Gastrocnemius medialis (tissue), 4 donors: Measurements from ENCODE around the gene EGR4. TPM values are rescaled to one million over a fixed set of nuclear protein-coding genes. Genes with fewer than 3 reads are reported as not detected.

ENCODE experiments used
- ATAC-seq, 2 donors: fragments of 150-250 bp; one replicate each; pipeline ENCODE4 v1.9.1; 2016
- DNase-seq, 2 donors: peaks; one replicate each; pipeline ENCODE4 v3.0.0-alpha.2; 2019
- H3K27ac ChIP-seq, 4 donors: fragments of 200-600 bp; sonication (generic); 1 replicate in 1 of 4; 2 replicates in 3 of 4; pipeline ENCODE4 v1.5.1; 2016 to 2018; ENCODE audit warnings: mild to moderate bottlenecking in 2 of 4, moderate library complexity in 1 of 4
- H3K27me3 ChIP-seq, 3 donors: fragments of 200-600 bp; sonication (generic) in 2 of 3; 1 replicate in 1 of 3; 2 replicates in 2 of 3; pipeline versions ENCODE4 v1.5.1 to v1.6.0; 2016 to 2019; ENCODE audit warnings: mild to moderate bottlenecking in 1 of 3, moderate library complexity in 1 of 3
- H3K36me3 ChIP-seq, 2 donors: fragments of 200-600 bp; sonication (generic) in 1 of 2; one replicate each; pipeline ENCODE4 v1.5.1; 2017 to 2018
- H3K4me1 ChIP-seq, 2 donors: fragments of 200-600 bp; sonication (generic) in 1 of 2; one replicate each; pipeline ENCODE4 v1.5.1; 2016 to 2017; ENCODE audit warnings: mild to moderate bottlenecking in 2 of 2
- H3K4me3 ChIP-seq, 4 donors: fragments of 200-600 bp; sonication (generic) in 3 of 4; 1 replicate in 1 of 4; 2 replicates in 3 of 4; pipeline ENCODE4 v1.5.1; 2016 to 2019; ENCODE audit warnings: mild to moderate bottlenecking in 2 of 4
- H3K9me3 ChIP-seq, 3 donors: fragments of 200-600 bp; sonication (generic) in 2 of 3; 1 replicate in 1 of 3; 2 replicates in 2 of 3; pipeline ENCODE4 v1.5.1; 2016 to 2019
- POLR2A ChIP-seq, 2 donors: fragments of 450-650 bp; IDR thresholded peaks; one replicate each; pipeline ENCODE4 v1.6.1; 2017; ENCODE audit warnings: antibody characterized with exemption in 2 of 2, mild to moderate bottlenecking in 2 of 2, moderate library complexity in 2 of 2
- in situ Hi-C, 4 donors: fragments of 200-750 bp; cut with MboI; loops; one replicate each; pipeline versions ENCODE4 v1.15.0 to v1.8.0; 2017; ENCODE audit warnings: low sequenced_read_pairs in 4 of 4
- intact Hi-C: fragments of 100-400 bp; cut with DNase I; formaldehyde crosslinking; loops from one replicate; pipeline ENCODE4 v1.15.1; 2023; ENCODE audit warnings: low total_unique reads
- total RNA-seq, 4 donors: library from RNA; depleted of rRNA; stranded (reverse); fragments of >200 nt; gene quantifications; one replicate each; pipeline versions ENCODE4 v1.1.0 to v1.2.3, GENCODE V29; 2016
- TF ChIP-seq, protein P1 (sequence below), 5 experiments: fragments of 450-650 bp in 3 of 5; fragments of 200-600 bp in 2 of 5; sonication (generic) in 2 of 5; IDR thresholded peaks in 4 of 5; conservative IDR thresholded peaks in 1 of 5; 1 replicate in 4 of 5; 2 replicates in 1 of 5; pipeline ENCODE4 v1.5.1; 2016 to 2019; ENCODE audit warnings: antibody characterized with exemption in 5 of 5, mild to moderate bottlenecking in 3 of 5, moderate library complexity in 3 of 5

The EGR4 gene
- total RNA-seq, 4 donors from 2014 or later, result not detected

DNA sequence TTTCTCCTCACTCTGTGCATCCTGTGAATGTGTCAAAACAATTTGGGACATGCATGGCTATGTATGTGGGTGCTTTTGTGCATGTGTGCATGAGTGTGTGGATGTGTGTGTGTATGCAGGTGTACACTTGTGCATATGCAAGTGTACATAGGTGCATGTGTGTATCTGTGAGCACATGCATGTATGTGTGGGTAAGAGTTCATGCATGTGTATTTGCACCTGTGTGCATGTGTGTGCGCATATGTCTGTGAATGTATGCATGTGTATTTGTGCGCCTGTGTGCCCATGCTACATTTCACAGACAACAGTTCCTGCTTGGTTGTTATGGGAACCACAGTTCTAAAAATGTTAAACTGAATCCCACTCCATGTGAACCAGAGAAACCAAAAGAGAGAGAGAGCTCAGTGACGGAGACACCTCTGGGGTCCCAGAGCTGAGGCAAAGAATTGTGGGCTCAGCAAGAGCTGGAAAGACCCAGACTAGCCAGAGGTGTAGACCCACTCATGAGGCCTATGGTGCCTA is 7.2 kb downstream of the EGR4 start:
- no peak for DNase-seq
- no peak for TF ChIP-seq POLR2A (IDR thresholded peaks at IDR 0.05)
- TF ChIP-seq, protein P1, sequence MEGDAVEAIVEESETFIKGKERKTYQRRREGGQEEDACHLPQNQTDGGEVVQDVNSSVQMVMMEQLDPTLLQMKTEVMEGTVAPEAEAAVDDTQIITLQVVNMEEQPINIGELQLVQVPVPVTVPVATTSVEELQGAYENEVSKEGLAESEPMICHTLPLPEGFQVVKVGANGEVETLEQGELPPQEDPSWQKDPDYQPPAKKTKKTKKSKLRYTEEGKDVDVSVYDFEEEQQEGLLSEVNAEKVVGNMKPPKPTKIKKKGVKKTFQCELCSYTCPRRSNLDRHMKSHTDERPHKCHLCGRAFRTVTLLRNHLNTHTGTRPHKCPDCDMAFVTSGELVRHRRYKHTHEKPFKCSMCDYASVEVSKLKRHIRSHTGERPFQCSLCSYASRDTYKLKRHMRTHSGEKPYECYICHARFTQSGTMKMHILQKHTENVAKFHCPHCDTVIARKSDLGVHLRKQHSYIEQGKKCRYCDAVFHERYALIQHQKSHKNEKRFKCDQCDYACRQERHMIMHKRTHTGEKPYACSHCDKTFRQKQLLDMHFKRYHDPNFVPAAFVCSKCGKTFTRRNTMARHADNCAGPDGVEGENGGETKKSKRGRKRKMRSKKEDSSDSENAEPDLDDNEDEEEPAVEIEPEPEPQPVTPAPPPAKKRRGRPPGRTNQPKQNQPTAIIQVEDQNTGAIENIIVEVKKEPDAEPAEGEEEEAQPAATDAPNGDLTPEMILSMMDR (IDR thresholded peaks at IDR 0.05 in 4 of 5, conservative IDR thresholded peaks at IDR 0.05 in 1 of 5), result no peak
- ATAC-seq, result no peak
- H3K27me3 ChIP-seq, result peaks cover 38 to 53% (median 48%) of the 10 kb centered on the region in 3 donors
- H3K4me1 ChIP-seq, result peaks cover 9% of the 10 kb centered on the region in 2 donors
- no peaks in the 10 kb centered on the region for H3K36me3 ChIP-seq
- H3K4me3 ChIP-seq, result no peak overlapping the region
- no peaks in the 10 kb centered on the region for H3K9me3 ChIP-seq
- H3K27ac ChIP-seq, result no peak overlapping the region
- intact Hi-C loops (no loop called here), in situ Hi-C loops (no loop called here)

DNA sequence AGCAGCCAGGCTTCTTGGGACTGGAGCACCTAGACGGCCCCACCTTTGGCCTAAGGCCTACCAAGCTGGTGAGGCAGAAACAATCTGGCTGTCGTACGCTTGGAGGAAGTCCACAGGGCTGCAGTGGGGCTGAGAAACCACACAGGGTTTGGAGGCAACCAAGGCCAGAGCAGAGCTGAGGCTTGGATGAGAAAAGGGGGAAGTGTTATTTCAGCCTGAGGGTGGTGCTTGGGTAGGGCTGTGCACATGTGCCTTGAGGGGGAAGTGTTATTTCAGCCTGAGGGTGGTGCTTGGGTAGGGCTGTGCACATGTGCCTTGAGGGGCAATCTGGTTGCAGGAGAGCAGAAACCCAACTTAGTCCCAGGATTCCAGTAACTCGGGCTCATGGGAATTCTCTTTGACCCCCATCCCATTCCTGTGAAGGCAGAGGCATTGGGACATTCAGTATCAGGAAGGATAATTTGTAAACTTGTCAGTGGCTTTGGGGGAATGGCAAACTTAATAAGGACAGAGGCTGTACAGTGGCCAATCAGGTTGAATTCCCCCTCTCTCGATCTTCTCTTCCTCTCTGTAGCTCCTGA is 8.1 kb downstream of the EGR4 start:
- no peak for DNase-seq
- intact Hi-C loops (no loop called here), in situ Hi-C loops (no loop called here)
- Histone ChIP-seq H3K27me3 (peaks cover 29 to 44% (median 39%) of the 10 kb centered on the region in 3 donors), H3K4me3 (peak overlapping the region in 3 of 4 donors; percentile 54 to 65 (median 58)), H3K9me3 (no peaks in the 10 kb centered on the region), H3K4me1 (peaks cover 9% of the 10 kb centered on the region in 2 donors), H3K36me3 (no peaks in the 10 kb centered on the region), H3K27ac (no peak overlapping the region)
- ATAC-seq, result no peak
- no peak for TF ChIP-seq POLR2A (IDR thresholded peaks at IDR 0.05)
- TF ChIP-seq, protein P1 (IDR thresholded peaks at IDR 0.05 in 4 of 5, conservative IDR thresholded peaks at IDR 0.05 in 1 of 5), result no peak

DNA sequence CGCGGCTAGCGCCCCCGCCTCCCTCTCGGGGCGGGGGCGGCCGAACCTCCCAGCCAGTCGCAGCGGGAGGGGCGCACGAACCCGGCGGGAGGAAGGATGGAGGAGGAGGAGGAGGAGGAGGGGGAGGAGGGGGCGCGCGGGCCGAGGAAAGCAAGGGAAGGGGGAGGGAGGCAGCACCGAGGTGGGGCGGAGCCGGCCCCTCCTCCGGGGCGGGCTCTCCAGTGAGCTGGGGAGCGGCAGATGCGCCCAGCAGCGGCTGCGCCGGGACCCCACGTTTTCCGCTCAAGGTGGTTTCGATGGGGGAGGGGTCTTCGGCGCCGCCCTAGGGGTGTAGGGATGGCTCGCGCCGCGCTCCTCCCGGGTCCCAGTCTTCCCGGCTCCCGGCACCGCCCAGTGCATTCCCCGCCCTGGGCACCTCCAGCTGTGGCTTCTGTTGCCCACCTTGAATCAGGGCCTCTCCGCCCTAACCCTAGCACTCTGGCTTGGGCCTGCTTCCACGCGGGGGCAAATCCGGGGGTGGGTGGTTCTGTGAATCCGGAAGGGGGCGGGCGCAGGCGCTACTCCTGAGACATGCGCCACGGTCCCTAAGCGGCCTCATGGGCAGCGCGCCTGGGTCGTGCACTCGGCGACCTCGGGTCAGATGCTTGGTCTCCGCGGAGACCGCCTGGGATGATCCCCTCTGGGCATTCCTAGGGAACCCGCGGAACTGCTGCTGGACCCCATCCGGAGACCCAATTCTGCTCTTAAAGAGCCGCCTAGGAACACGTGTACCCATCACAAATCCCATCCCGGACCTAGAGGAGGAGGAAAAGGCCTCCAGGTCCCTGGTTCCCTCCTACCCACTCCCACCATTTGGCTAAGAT is 8.8 kb downstream of the EGR4 start, which contains the start of gene FBXO41:
FBXO41 (minus strand) TSS at position 183 of the 863 bp plus-strand sequence. CDS start 14,848 bp downstream, outside the sequence.
- in situ Hi-C loops (no loop called here), intact Hi-C loops (no loop called here)

DNA sequence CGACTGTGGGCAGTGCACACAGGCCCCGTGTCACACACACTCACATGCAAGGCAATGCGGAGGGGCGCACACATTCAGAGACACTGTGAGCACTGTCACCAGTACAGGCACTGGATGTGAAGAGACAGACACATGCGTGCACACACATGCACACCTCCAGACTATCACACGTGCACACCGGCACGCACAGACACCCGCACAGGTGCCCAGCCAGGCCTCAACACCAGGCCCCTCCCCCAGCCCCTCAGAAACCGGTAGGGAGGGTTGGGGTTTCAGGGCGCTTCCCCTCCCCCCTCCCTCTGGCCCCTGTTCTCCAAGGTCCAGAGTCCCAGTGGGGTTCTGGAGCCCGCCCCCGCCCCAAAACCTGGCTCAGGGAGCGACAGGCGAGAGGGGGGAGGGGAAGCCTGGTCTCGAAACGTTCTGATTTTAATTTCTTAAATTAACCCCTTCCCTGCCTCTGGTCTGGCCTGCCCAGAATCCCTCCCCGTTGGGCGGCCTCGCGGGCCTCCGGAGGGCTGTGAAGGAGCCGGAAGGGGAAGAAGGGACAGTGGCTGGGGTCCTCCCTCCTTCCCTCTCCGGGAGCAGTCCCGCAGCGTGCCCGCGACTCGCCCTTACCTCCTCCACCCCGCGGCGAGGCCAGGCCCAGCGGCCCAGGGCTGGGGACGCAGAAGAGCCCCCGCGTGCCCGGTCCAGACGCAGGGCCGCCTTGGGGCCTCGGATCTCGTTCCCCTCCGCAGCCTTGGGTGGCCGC is 9.6 kb downstream of the EGR4 start:
- DNase-seq, result no peak
- in situ Hi-C loops, result no loop called here

More for the DNA sequence above, 8.8 kb downstream of the EGR4 start, which contains the start of gene FBXO41:
- no peaks in the 10 kb centered on the region for H3K36me3 ChIP-seq
- H3K4me3 ChIP-seq, result peak within 1 kb of the TSS; percentile 51 to 65 (median 56)
- no peak within 1 kb of the TSS for H3K27ac ChIP-seq
- ATAC-seq (no peak), DNase-seq (no peak)
- no peaks in the 10 kb centered on the region for H3K9me3 ChIP-seq
- no peak for TF ChIP-seq POLR2A (IDR thresholded peaks at IDR 0.05)
- TF ChIP-seq, protein P1 (IDR thresholded peaks at IDR 0.05 in 4 of 5, conservative IDR thresholded peaks at IDR 0.05 in 1 of 5), result no peak
- H3K27me3 ChIP-seq, result peaks cover 27 to 38% (median 32%) of the 10 kb centered on the region in 3 donors
- peaks cover 9% of the 10 kb centered on the region in 2 donors for H3K4me1 ChIP-seq

More for the DNA sequence above, 9.6 kb downstream of the EGR4 start:
- Histone ChIP-seq H3K36me3 (no peaks in the 10 kb centered on the region), H3K27ac (no peak overlapping the region), H3K4me3 (peak overlapping the region; percentile 51 to 65 (median 56)), H3K9me3 (no peaks in the 10 kb centered on the region), H3K4me1 (peaks cover 9% of the 10 kb centered on the region in 2 donors), H3K27me3 (peaks cover 24 to 38% (median 27%) of the 10 kb centered on the region in 3 donors)
- TF ChIP-seq POLR2A (IDR thresholded peaks at IDR 0.05), result no peak
- no peak for ATAC-seq
- intact Hi-C loops, result no loop called here
